8988T (cell line): ENCODE measurements around the gene MAGED4B.
"Not testable (repeated sequence)": the region's sequence is repeated elsewhere in the genome, so short reads cannot be mapped to it uniquely, and the experiment has no call there.

ENCODE experiments used
- DNase-seq: peaks from one replicate; pipeline ENCODE4 v3.0.0; 2011

Gene MAGED4B, protein sequence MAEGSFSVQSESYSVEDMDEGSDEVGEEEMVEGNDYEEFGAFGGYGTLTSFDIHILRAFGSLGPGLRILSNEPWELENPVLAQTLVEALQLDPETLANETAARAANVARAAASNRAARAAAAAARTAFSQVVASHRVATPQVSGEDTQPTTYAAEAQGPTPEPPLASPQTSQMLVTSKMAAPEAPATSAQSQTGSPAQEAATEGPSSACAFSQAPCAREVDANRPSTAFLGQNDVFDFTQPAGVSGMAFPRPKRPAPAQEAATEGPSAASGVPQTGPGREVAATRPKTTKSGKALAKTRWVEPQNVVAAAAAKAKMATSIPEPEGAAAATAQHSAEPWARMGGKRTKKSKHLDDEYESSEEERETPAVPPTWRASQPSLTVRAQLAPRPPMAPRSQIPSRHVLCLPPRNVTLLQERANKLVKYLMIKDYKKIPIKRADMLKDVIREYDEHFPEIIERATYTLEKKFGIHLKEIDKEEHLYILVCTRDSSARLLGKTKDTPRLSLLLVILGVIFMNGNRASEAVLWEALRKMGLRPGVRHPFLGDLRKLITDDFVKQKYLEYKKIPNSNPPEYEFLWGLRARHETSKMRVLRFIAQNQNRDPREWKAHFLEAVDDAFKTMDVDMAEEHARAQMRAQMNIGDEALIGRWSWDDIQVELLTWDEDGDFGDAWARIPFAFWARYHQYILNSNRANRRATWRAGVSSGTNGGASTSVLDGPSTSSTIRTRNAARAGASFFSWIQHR

DNA sequence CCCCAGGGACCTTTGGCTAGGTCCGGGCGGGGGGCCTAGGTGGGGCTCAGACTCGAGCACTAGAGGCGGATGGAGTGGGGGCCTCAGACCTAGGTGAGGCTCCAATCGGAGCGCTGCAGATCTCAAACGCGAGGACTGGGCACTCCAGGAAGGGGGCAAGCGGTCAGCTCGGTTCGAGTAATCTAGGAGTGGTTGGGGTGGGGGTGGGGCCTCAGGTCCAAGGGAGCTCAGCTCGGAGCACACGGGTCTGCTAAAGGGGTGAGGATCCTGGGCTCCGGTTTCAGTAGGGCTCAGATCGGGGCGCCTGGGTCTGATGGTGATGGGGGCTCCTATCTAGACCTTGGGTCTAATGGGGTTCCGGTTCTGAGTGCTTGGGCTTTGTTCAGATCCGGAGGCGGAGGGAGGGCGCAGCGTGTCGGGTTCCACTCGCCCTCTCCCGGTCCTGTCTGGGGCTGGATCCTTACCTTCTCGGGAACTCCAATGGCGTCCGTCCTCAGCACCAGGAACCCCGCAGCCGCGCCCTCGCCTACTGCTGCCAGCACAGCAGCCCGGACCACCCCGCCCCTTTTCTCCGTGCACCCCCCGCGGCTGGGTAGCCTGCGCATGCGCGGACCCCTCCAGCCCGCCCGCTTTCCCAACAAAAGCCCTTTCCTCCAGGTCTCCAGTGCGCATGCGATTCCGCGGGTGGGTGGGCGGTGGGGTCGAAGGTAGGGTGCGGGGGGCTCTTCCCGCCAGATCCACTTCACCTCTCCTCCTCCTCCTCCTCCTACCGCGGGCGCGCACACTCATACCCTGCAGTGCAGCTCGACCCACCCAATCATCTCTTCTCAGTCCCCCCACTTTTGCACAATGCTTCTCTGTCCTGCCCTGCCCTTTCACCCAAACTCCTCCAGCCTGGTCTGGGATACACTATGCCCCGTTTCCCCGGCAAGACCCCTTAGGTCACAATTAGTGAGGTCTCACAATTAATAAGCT lies at the start of gene MAGED4B:
MAGED4B (minus strand) TSS at position 518 of the 975 bp plus-strand sequence. CDS start 1,011 bp downstream, outside the sequence.
- not testable (repeated sequence) for DNase-seq

GRCh38 chrX:52118262-52118661 lies 49.3 kb upstream of the MAGED4B start:
- DNase-seq = no peak

DNA sequence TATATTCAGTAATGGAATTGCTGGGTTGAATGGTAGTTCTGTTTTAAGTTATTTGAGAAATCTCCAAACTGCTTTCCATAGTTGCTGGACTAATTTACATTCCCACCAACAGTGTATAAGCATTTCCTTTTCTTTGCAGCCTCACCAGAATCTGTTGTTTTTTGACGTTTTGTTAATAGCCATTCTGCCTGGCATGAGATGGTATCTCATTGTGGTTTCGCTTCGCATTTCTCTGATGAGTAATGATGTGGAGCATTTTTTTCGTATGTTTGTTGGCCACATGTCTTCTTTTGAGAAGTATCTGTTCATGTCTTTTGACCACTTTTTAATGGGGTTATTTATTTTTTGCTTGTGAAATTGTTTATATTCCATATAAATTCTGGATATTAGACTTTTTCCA lies 13.6 kb upstream of the MAGED4B start:
- DNase-seq = no peak

DNA sequence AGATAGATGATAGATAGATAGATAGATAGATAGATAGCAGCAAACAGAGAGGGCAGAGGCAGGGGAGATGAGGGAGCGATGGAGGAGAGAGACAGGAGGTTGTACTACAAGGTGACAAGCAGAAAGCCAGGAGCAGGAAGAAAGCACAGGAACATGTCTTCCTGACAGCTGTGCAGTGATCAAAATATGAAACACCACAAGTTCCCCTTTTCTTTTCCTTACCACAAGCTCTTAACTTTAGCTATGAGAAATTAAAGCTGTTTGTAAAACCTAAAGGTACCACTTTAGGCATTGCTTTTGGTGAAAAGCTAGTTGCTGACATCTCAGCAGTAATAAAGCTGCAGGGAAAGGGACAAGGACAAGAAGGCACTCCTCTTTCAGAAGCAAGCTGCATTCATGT lies 9.1 kb upstream of the MAGED4B start:
- no peak for DNase-seq

DNA sequence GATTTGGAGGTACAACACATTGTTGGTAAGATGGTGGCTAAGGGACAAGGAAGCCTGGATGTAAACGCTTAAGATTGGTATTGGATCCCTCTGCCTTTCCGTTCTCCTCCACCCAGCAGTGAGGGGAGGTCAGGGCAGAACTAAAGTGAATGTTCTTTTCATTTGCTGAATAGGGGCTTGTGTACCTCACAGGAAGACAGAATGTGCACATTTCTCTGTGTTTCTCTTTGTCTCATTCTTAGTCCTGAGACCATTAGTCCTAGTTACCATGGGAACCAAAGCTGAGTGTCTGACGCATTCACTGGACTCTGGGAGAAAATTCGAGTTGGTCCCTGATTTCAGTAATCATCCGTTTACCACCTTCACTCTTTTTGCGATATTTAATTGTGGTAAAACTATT lies 26.7 kb downstream of the MAGED4B start:
- DNase-seq = not testable (repeated sequence)

DNA sequence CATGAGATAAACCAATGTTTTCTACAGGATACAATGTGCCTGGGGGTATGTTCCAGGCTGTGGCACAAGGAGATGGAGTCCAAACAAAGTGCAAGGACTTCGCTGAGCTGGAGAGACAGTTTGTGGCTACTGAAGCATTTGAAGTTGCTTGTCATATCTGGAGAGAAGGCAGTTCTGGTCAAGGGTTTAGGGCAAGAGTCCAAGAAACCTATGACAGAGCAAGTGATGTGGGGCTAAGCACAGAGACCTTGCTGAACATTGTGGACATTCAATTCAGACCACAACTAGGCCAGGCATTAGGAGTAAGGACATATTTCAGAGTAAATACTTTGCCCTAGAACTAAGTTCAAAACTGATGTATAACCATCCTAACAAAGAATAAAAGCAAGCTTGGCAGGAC lies 34.8 kb downstream of the MAGED4B start:
- DNase-seq = no peak

- no peak for DNase-seq
These were observed 37.6 kb downstream of the MAGED4B start for GRCh38 chrX:52031371-52031770.

DNA sequence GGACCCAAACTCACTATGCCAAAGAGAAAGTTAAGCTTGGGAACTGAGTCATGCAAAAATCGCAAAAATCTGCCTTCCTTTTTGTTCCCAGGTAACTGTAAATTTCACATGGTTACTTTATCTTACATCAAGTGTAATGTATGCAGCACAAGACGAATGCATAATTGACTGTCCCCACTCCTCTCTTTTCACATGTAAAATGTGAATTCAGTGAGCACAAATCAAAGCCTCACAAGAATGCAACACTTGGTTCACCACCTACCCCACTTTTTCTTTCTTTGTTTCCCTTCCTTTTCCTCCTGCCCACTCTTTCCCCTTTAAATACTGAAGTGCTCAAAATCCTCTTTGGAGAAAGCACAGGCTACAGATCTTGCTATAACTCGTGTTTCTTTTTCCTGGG lies 53.2 kb downstream of the MAGED4B start:
- DNase-seq = no peak
